Measurements from ENCODE around the gene YBX3.

YBX3 gene

DNA sequence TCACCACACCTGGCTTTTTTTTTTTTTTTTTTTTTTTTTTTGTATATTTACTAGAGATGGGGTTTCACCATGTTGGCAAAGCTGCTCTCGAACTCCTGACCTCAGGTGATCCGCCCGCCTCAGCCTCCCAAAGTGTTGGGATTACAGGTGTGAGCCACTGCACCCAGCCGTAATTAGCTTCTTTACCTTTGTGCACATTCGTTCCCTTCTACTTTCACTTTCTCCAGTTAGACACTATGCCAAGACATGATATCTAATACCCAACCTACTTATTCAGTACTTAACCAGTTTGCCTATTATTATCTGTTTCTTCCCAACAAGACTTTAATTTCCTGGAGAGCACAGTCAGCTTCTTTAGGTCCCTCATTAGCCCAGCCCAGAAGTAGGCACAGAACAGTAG is 54.6 kb downstream of the YBX3 start:
- no peak for DNase-seq

DNA sequence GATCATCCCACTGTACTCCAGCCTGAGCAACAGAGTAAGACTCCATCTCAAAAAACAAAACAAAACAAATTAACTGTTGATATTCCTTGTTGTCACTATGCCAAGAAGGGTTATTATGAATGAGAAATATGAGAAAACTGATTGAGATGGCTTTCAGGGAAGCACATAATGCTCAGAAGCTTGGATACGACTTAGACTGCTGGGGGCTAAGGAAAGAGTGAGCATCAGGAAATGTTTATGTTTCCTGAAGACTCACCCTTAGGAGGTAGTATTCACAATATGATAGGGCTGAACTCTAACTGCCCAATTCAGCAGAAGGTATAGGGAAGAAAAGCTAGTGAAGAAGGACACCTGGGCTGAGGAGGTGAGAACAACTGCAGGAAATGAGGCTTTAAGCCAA is 55.5 kb downstream of the YBX3 start:
- no peak for DNase-seq

DNA sequence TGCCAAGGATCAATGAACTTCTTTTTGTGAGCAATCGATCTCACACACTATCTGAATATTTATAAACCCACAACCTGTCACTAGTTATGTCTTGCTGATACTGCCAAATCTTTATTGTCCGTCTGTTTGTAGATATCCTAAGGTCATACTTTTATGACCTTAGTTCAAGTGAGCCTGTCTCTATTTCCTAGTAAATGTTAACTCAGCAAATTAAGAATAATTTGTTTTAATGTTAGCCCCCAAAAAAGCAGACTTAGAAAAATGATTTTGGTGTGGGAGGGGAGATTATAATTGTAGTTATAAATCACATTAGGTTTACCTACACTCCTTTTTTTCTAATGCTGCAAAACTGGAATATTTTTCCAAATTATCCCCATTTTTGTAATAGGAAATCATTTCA is 58.6 kb downstream of the YBX3 start:
- DNase-seq: no peak

DNA sequence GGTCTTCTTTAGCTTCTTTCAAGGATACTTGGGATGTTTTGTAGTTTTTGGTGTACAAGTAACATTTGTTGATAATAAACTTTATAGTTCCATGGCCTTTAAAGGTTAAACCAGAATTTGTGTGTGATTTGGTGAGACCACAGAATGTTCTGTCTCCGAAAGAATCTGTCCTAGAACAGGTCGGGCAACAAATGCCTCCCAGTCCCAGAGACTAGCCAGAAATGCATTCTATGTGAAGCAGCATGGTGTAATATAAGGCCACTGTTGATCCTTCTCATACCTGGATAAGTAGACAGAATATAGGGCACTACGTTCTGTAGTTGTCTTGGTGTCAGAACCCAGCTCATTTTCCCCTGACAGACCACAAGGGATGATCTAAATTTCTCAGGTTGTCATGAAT is 59.3 kb downstream of the YBX3 start:
- no peak for DNase-seq

DNA sequence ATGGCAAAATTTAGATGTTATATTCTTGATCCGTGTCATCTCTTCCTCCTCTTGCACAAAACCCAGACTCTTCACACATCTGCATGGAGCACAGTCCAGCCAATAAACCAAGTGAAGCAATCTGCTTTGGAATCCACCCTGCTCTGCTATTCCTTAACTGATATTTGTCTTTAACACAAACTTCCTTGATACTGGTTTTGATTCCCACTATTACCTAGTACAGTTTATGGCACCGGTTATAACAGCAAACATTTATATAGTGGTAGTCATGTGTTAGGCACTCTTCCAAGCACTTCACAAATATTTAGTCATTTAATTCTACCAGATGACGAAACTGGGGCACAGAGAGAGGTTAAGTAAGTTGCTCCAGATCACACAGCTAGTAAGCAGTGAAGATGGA is 61.8 kb downstream of the YBX3 start:
- DNase-seq: no peak

DNA sequence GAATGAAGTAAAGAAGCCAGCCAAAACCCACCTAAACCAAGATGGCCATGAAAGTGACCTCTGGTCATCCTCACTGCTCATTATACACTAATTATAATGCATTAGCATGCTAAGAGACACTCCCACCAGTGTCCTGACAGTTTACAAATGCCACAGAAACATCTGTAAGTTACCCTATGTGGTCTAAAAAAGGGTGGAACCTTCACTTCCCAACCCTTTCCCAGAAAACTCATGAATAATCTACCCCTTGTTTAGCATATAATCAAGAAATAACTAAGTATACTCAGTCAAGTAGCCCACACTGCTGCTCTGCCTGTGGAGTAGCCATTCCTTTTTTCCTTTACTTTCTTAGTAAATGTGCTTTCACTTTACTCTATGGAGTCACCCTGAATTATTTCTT is 69.1 kb downstream of the YBX3 start:
- DNase-seq: no peak

DNA sequence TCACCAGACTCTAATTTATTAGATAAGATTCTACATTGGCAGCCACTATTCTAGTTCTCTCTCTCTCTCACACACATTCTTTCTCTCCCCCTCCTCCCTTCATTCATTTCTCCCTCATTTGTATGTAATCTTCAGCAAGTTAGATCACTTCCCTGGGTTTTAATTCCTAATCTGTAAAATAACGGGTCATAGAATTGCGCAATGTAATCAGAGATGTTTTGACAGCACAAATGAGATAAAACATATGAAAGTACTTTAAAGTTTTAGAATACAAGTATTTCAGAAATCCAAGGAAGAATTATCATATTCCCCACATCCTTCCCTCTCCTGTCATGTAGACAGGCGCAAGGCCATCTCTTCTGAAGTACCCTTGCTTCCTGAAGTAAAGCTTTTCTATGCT is 70.9 kb downstream of the YBX3 start:
- DNase-seq: no peak

Data from stimulated activated CD4-positive, alpha-beta T cell treated with anti-CD3 and anti-CD28 coated beads, Interleukin-1b, Interleukin-23, amount 100 ng/mL, for 48 hours (primary cell).